GM04503 (cell line): ENCODE data around the gene RBM27.
A peak's percentile ranks its signal among the peaks of the same experiment; 100 is the strongest.
"Not testable (repeated sequence)": the region's sequence is repeated elsewhere in the genome, so short reads cannot be mapped to it uniquely, and the experiment has no call there.

Source experiments
- DNase-seq: peaks from one replicate; pipeline ENCODE4 v3.0.0-alpha.2; 2012; ENCODE audit warnings: low read depth

The RBM27 gene

DNA sequence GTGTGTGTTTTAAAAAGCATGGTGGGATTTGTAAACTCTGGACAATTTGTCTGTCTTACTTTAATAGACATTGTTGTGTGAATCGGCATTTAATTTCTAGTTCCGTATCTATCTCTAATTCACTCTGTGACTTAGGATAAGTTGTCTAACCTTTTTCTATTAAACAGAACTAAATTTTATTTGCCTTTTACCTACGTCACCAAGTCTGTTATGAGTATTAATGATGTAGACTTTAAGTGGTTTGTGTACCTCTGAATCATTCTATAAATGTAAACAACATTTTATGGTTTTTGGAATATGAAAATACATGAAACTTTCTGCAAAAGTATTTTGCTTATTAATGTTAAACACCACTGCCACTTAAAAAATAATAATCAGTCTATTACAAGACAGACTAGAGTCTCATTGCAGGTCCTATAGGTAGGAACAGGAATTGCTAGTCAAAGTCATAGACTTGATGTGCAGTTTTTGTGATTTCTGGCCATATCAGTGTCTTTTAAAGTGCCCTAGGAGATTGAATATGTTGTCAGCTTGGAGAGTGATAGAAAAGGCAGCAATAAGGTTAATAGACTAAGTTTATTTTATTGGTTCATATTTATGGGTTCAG is 5.6 kb downstream of the RBM27 start:
- no peak for DNase-seq

DNA sequence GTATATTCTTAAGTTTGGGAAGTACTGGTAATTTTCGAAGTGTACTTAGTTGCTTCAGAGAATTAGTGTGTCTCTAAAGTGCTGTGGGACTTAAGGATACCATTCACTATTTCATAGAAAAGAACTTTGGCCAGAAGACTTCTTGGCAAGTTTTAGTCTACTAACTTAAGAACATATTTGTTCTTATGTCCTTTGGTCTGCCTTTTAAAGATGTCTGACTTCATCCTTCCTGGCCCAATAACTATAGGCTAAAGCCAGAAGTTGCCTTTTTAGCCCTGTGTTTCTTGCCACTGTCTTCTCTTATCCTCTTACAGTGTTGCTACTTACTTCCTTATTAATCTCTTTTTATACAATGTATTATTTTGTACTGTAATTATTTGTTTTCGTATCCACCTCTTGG is 6.3 kb downstream of the RBM27 start:
- no peak for DNase-seq

DNA sequence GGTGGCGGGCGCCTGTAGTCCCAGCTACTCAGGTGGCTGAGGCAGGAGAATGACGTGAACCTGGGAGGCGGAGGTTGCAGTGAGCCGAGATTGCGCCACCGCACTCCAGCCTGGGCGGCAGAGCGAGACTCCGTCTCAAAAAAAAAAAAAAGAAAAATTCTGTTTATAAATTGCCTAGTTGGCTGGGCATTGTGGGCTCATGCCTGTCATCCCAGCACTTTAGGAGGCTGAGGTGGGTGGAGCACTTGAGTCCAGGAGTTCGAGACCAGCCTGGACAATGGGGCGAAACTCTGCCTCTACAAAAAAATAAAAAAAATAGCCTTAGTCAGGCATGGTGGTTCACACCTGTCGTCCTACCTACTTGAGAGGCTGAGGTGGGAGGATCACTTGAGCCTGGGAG is 7.4 kb downstream of the RBM27 start:
- not testable (repeated sequence) for DNase-seq

- no peak for DNase-seq
Measured at GRCh38 chr5:146213210-146213826, 9.9 kb downstream of the RBM27 start.

- not testable (repeated sequence) for DNase-seq
Measured at GRCh38 chr5:146214881-146215280, 11.5 kb downstream of the RBM27 start.

DNA sequence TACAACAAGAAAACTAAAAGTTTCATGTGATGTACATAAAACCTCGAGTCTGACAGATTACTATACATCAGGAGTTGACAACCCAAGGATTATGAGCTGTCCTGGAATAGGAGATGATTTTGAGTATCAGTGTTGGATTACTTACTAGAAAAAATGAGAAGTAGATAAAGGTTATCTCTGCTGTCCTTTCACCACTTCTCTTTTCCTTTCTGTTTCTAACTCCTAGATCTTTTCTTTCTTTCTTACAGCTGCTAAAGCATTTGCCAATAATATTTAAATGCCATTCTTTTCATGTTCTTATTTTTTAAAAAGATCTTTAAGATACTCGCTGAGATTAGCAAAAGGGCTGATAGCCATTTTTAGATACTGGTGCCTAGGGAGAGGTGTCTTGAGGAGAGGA is 14.8 kb downstream of the RBM27 start:
- DNase-seq = no peak

- DNase-seq = no peak
Measured at GRCh38 chr5:146219243-146219642, 15.8 kb downstream of the RBM27 start.

DNA sequence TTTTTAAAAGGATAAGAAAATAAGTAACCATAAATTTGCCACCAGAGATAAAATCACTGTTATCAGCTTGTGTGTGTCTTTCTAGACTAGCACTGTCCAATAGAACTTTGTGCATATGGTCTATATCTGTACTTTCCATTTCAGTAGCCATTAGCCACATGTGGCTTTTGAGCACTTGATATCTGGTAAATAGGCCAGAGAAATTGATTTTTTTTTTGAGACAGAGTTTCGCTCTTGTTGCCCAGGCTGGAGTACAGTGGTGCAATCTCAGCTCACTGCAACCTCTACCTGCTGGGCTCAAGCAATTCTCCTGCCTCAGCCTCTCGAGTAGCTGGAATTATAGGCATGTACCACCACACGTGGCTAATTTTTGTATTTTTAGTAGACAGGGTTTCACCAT is 17.8 kb downstream of the RBM27 start:
- DNase-seq = no peak

DNA sequence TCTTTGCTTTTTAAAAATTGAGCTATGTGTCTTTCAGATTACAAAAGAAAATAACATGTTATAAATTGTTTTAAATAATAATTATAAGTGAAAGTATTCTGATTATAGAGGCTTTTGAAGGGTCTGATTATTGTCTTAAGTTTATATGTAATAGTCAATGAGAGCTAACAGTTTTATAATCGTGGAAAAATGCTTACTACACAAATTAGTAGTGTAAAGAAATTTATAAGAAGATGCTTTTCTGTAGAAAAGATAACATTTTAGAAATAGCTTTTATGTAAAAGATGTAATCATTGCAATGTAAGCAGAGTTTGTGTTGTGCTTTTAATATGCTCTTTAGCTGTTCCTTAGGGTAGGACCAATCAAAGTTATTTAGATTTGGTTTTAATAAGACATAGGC is 18.6 kb downstream of the RBM27 start:
- no peak for DNase-seq

DNA sequence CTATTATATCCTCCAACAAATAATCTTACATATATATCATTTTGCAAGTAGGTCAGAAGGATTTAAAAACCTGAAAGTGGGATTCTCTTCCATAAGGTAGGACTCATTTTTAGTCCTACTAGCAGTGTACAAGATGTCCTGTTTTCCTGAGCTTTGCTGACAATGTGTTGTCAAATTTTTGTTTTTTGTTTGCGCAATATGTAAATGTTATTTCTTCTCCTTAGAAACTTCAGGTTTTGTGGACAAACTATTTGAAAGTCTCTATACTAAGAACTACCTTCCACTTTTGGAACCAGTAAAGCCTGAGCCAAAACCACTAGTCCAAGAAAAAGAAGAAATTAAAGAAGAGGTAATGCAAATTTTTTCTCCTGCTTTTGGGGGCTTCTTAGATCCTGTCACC is 19.8 kb downstream of the RBM27 start:
- DNase-seq = no peak

GRCh38 chr5:146229222-146229621 is 25.8 kb downstream of the RBM27 start:
- no peak for DNase-seq

DNA sequence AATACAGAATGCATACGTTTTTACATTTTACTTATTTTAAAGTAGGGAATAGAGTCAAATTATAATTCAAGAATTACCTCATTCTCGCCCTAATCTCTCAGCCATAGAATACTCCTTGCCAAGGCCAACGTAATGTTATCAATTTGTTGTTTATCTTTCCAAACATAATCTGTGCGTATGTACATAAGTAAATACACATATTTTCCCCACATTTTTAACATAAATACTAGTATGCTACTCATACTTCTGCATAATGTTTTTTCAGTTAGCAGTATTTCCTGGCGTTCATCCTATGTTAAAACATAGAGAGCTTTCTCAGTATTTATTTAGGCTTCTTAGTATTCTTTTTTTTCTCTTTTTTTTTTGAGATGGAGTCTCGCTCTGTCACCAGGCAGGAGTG is 28.8 kb downstream of the RBM27 start:
- DNase-seq = no peak

- no peak for DNase-seq
Measured at GRCh38 chr5:146233441-146233840, 30.0 kb downstream of the RBM27 start.

DNA sequence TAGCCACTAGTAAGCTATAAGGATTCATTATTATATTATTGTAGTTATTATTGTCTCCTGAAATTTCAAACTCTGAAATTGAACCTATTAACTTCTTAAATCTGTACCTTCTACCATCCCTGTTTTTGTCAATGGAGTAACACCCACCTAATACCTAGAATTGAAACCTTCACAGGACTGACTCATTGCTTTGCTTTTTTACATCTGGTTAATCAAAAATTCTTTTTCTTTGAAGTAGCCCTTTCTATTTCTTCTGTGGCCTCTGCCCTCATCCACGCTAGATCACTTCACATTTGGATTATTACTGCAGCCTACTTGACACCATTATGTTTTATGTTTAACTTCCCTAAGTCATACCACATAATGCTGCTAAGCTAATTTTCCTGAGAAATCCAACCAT is 35.6 kb downstream of the RBM27 start:
- no peak for DNase-seq

GRCh38 chr5:146240951-146241350 is 37.5 kb downstream of the RBM27 start:
- DNase-seq = no peak

GRCh38 chr5:146243247-146243646 is 39.8 kb downstream of the RBM27 start:
- peak; percentile 19 for DNase-seq

GRCh38 chr5:146248561-146248960 is 45.2 kb downstream of the RBM27 start:
- DNase-seq = no peak

DNA sequence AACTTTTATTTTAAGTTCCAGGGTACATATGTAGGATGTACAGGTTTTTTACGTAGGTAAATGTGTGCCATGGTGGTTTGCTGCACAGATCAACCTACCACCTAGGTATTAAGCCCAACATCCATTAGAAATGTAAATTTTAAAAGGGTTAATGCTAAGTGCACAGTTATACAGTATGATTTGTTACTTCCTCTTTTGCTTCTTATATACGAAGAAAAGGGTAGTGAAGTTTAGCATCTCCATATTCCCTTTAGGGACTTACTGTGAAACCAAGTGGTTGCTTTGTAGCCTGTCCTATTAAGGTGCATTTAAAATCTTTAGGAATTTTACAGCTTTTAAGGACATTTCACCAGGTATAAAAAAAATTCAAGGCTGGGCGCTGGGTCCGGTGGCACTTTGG is 46.4 kb downstream of the RBM27 start:
- DNase-seq = no peak
